ENCODE results near the gene TMEM116.
"Not testable (repeated sequence)": the region's sequence is repeated elsewhere in the genome, so short reads cannot be mapped to it uniquely, and the experiment has no call there.

Gene TMEM116

GRCh38 chr12:111998015-111998414 is 14.9 kb downstream of the TMEM116 start:
- H3K4me3 ChIP-seq (ENCODE audit: low read length), result no peak overlapping the region
- TF ChIP-seq CTCF (conservative IDR thresholded peaks at IDR 0.05; ENCODE audit: low read depth, low read length), result no peak
- DNase-seq (ENCODE audit: low read depth), result no peak

GRCh38 chr12:111997300-111997699 is 15.7 kb downstream of the TMEM116 start:
- H3K4me3 ChIP-seq (ENCODE audit: low read length), result no peak overlapping the region
- no peak for TF ChIP-seq CTCF (conservative IDR thresholded peaks at IDR 0.05; ENCODE audit: low read depth, low read length)
- DNase-seq (ENCODE audit: low read depth), result no peak

GRCh38 chr12:111995782-111996480 is 17.0 kb downstream of the TMEM116 start:
- DNase-seq (ENCODE audit: low read depth), result no peak
- no peak for TF ChIP-seq CTCF (conservative IDR thresholded peaks at IDR 0.05; ENCODE audit: low read depth, low read length)
- H3K4me3 ChIP-seq (ENCODE audit: low read length), result no peak overlapping the region

- not testable (repeated sequence) for H3K4me3 ChIP-seq (ENCODE audit: low read length); DNase-seq (ENCODE audit: low read depth)
These were observed 18.5 kb downstream of the TMEM116 start for GRCh38 chr12:111994211-111995111.

GRCh38 chr12:111993292-111994150 is 19.4 kb downstream of the TMEM116 start:
- no peak overlapping the region for H3K4me3 ChIP-seq (ENCODE audit: low read length)
- no peak for TF ChIP-seq CTCF (conservative IDR thresholded peaks at IDR 0.05; ENCODE audit: low read depth, low read length)
- DNase-seq (ENCODE audit: low read depth), result no peak

- no peak overlapping the region for H3K4me3 ChIP-seq (ENCODE audit: low read length)
- TF ChIP-seq CTCF (conservative IDR thresholded peaks at IDR 0.05; ENCODE audit: low read depth, low read length), result no peak
- no peak for DNase-seq (ENCODE audit: low read depth)
These were observed 20.5 kb downstream of the TMEM116 start for GRCh38 chr12:111992464-111992863.

GRCh38 chr12:111991946-111992345 is 21.0 kb downstream of the TMEM116 start:
- TF ChIP-seq CTCF (conservative IDR thresholded peaks at IDR 0.05; ENCODE audit: low read depth, low read length), result no peak
- no peak overlapping the region for H3K4me3 ChIP-seq (ENCODE audit: low read length)
- no peak for DNase-seq (ENCODE audit: low read depth)
